Measurements from ENCODE around the gene CPAMD8.

Gene CPAMD8

DNA sequence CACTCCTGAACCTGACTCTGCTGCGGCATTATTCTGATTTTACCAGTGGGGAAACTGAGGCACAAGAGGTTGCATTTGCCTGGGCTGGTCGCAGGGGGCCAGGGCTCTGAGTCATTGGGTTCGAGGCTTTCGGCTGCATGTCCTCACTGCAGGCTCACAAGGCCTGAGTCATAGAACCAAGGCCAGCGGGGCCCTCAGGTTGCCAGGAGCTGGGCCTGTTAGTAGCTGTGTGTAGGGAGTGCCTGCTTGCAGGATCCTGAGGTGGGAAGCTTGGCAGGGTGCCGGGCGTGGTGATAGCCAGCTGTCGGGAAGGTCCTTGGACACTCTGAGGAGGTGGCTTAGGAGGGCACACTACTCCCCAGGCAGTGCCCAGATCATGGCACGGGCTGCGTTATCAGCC lies 159.4 kb downstream of the CPAMD8 start:
- no peak for DNase-seq

DNA sequence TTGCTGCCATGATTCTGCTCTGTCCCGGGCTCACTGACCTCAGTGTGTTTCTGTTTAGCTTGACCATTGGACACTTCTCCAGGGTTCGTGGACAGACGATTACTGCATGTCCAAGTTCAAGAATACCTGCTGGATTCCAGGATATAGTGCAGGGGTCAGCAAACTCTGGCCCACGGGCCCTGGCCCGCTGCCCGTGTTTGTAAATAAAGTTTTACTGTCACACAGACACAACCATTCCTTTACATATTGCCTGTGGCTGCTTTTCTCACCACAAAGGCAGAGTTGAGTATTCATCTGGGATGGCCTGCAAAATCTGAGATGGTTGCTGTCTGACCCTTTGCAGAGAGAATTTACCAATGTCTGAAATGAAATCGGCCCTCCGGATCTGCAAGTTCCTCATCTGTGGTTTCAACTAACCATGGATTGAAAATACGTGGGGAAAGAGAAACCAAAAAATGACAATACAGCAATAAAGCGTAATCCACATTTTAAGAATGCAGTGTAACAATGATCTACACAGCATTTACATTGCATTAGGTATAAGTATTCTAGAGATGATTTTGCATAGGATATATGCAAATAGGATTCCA lies 163.7 kb downstream of the CPAMD8 start:
- no peak for DNase-seq

DNA sequence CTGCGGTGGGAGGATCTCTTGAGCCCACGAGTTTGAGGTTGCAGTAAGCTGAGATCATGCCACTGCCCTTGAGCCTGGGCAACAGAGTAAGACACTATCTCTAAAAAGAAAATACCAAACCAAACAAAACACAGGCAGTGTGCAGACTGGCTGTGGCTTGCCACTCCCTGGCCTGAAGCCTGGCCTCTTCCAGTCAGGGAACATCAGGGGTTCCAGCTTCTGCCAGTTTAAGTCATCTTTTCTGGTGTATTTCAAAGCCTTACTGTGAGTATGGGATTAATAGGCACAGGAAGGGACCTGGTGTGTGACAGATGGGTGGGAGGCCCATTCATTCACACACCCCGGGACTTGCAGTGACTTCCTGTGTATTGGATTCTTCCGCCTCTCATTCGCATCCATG lies 164.8 kb downstream of the CPAMD8 start:
- DNase-seq = no peak

DNA sequence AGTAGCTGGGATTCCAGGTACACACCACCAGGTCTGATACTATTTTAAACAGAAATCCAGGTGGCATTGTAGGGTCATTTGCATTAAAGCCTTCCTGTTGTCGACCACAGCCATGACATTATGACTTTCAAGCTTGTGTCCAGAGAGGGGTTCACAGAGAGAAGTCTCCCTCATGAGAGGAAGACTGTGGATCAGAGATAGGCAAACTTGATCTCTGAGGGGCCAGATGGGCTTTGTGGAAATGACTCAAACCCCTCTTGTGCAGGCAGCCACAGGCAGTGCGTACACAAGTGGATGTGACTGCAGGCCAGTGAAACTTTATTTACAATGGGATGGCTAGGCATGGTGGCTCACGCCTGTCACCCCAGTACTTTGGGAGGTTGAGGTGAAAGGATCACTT lies 165.6 kb downstream of the CPAMD8 start:
- no peak for DNase-seq

DNA sequence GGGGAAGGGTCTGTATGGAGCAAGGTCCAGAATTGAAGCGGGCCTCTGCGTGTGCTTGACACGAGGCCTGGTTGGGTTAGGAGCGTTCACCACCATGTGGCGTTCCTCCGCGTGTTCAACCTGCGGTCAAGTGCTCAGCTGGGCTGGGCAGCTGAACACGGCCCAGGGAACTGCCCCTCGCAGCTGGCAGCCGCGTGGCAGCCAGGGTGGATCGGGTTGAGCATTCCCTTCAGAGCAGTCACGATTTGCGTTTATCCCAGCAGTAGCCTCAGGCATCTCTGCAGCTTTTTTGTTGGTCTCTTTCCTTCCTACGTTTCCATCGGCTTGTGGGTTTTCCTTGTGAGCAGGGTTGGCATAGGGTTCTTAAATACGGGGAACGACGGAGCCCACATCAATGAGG lies 166.5 kb downstream of the CPAMD8 start:
- DNase-seq = no peak

DNA sequence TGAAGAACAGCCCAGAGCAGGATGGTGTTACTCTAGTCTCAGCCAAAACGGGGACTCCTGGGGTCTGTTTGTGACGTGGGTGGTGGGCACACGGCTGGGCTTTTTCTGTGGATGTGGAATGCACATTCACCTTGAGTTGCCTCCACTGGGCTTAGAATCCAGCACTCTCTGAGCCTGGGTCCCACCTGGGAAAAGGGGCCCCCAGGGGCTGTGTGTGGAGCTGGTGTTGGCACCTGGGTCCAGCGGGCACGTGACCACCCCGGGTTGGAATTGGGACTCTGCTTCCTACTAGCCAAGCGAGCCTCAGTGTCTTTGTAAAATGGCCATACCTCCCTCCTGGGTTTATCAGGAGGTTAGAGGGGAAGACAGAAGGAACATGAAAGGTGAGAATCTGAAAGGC lies 167.0 kb downstream of the CPAMD8 start:
- no peak for DNase-seq

DNA sequence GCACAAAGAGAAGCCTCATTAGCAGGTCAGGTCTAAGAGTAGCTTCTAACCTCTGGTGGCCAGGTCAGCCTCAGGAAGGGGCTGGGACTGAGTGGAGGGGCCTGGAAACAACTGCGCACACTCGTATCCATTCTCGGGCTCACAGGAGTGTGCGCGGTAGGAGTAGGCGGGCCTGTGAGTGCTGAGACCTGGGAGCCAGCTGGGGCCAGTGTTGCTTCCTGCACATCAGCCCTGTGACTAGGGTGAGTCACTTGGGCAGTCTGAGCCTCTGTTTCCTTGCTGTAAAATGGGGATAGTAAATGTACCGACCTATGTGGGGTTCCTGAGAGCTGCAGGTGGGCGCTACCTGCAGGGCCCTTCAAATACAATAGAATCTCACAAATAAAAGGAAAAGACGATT lies 170.5 kb downstream of the CPAMD8 start:
- no peak for DNase-seq

DNA sequence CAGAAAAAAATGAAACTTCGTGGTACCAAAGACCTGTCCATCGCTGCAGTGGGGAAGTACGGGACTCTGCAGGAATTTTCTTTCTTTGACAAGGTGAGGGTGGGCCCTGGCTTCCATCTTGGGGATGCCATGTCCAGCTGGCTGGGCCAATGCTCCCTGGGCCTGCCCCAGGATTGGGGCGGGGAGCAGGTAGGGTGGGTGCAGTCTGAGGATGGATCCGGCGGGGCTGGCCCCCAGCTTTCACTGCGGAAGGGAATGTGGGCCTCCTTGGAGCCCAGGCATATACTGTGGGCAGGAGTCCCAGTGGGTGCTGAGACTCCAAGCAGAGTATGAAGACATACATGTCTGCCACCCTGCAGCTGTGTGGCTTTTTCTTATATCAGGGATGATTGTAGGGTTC lies 173.5 kb downstream of the CPAMD8 start:
- DNase-seq = no peak

DNA sequence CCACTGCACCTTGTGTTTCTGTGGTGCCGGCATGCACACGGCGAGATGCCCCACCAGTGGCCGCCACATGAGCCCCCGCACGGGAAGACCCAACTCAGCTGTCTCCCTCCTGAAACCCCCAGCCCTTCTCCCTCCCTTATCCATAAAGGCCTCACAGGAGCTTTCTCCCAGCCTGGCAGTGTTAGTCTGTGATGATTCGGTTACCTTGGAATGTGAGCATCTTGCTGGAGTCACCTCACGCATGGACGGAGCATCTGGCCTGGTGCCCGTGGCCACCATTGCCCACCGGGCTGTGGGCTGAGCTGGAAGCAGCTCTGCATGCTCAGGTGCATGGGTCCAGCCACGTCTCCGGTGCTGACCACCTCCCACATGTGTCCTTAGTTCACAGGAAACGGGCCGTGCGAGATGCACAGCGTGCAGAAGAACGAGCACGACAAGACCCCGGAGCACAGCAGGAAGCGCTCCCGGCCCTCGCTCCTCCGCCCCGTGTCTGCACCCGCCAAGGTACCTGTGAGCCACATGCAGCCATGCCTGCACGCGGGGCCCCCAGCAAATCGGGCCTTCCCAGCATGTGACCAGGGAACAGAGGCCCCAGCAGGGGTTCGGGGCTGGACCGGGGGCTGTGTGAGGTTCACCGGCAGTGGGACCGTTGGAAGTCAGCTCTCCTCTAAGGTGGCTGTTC lies 175.4 kb downstream of the CPAMD8 start:
- no peak for DNase-seq

DNA sequence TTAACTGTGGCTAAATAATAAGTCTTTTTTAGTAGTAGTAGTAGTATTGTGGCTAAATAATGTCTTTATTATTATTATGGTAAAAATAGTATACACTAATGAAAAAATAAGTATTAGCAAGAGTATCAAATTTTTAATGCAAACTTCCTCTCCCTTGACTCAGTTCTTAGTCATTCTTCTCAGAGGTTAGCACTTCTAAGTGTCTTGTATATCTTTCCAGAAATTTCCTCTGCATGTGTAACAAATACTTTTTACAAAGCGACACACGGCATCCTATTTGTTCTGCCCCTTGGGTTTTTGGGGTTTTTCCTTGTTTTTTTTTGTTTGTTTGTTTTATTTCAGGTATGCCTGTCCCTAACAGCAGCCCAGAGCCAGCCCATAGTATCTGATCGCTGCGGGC lies 176.5 kb downstream of the CPAMD8 start:
- no peak for DNase-seq

DNA sequence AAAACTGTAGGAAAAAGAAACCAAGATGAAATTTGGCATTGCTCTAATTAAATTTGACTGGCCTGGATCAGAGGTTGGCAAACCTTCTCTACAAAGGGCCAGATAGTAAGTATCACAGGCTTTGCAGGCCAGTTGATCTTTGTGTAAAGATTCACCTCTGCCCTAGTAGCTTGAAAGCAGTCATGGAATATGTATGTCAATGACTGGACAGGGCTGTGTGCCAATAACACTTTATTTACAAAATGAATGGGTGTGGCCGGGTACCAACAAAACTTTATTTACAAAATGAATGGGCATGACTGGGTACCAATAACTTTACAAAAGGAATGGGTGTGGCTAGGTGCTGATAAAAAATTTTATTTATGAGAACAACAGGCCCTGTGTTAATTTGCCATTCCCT lies 177.4 kb downstream of the CPAMD8 start:
- no peak for DNase-seq

DNA sequence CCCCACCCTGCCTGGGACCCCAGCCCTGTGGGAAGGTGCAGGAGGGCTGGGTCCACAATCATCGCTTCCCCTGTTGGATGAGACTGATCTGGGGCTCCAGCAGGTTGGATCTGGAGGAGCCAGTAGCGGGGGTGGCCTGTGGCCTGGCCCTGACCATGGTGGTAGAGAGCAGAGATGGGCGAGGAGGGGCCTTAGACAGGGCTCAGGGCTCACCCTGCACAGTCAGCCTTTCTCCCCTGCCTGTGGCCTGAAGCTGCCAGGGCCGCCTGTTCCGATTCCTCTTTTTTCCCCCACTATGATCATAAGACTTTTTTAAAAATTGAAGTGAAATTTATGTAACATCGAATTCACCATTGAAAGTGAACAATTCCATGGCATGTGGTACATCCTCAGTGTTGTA lies 179.2 kb downstream of the CPAMD8 start:
- no peak for DNase-seq

DNA sequence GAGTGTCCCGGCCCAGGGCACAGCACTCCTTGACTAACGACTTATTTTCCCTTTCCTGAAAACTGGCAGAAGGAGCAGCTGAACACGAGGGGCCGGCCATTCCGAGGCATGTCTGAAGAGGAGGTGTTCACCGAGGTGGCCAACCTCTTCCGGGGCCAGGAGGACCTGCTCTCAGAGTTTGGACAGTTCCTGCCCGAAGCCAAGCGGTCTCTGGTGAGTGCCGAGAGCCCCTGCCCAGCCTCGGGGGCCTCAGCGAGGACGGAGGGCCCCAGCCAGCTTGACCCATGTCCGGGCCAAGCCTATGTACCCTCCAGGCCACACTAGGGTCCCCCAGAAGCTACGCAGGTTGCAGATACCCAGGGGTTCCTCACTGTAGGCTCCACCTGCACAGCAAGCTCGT lies 179.7 kb downstream of the CPAMD8 start:
- DNase-seq = no peak
